DOHH2 (cell line): ENCODE results near the gene RALGDS.

Source experiments
- H3F3A ChIP-seq: fragments of 200-600 bp; sonication (generic), shearing (Covaris generic); 2 replicates; pipeline ENCODE4 v1.6.0; 2016; ENCODE audit warnings: antibody characterized with exemption, mild to moderate bottlenecking; ENCODE audit not compliant: control insufficient read depth, insufficient read depth
- H3K27ac ChIP-seq: fragments of 200-600 bp; sonication (generic); 2 replicates; pipeline ENCODE4 v1.5.1; 2014; ENCODE audit warnings: low read depth, mild to moderate bottlenecking, low read length, moderate library complexity
- H3K27me3 ChIP-seq: fragments of 200-600 bp; sonication (generic); 2 replicates; pipeline ENCODE4 v1.6.1; 2014; ENCODE audit warnings: mild to moderate bottlenecking, low read length, mixed read lengths; ENCODE audit not compliant: control insufficient read depth
- H3K36me3 ChIP-seq: fragments of 200-600 bp; sonication (generic); 2 replicates; pipeline ENCODE4 v1.6.1; 2014; ENCODE audit warnings: mild to moderate bottlenecking, low read length, moderate library complexity, mixed read lengths; ENCODE audit not compliant: control insufficient read depth
- H3K4me1 ChIP-seq: fragments of 200-600 bp; sonication (generic); 2 replicates; pipeline ENCODE4 v1.6.1; 2014; ENCODE audit warnings: mild to moderate bottlenecking, low read length, mixed read lengths; ENCODE audit not compliant: control insufficient read depth
- H3K4me2 ChIP-seq: fragments of 200-600 bp; sonication (generic); 2 replicates; pipeline ENCODE4 v1.6.0; 2014; ENCODE audit warnings: mild to moderate bottlenecking, low read length, moderate library complexity
- H3K4me3 ChIP-seq: fragments of 200-600 bp; sonication (generic); 2 replicates; pipeline ENCODE4 v1.5.1; 2014; ENCODE audit warnings: mild to moderate bottlenecking, low read length, mixed read lengths
- H3K79me2 ChIP-seq: fragments of 200-600 bp; sonication (generic); 2 replicates; pipeline ENCODE4 v1.6.1; 2014; ENCODE audit warnings: mild to moderate bottlenecking, low read length, mixed read lengths; ENCODE audit not compliant: control insufficient read depth
- H3K9me2 ChIP-seq: fragments of 200-600 bp; sonication (generic); replicated peaks from 2 replicates; pipeline ENCODE4 v1.6.1; 2014; ENCODE audit warnings: mild to moderate bottlenecking, low read length, mixed read lengths; ENCODE audit not compliant: control insufficient read depth
- H3K9me3 ChIP-seq: fragments of 200-600 bp; sonication (generic); 2 replicates; pipeline ENCODE4 v1.6.1; 2014; ENCODE audit warnings: antibody characterized with exemption, low read length, mixed read lengths; ENCODE audit not compliant: control insufficient read depth, insufficient read depth
- H4K20me1 ChIP-seq: fragments of 200-600 bp; sonication (generic); 2 replicates; pipeline ENCODE4 v1.6.0; 2014; ENCODE audit warnings: low read depth, mild to moderate bottlenecking, antibody characterized with exemption, low read length, moderate library complexity; ENCODE audit not compliant: control insufficient read depth, insufficient read depth
- CTCF ChIP-seq: fragments of 200-600 bp; sonication (generic); IDR thresholded peaks from one replicate; pipeline ENCODE4 v1.5.1; 2014; ENCODE audit warnings: antibody characterized with exemption, mild to moderate bottlenecking, low read depth, low read length; ENCODE audit not compliant: poor library complexity, severe bottlenecking
- EZH2phosphoT487 ChIP-seq: fragments of 200-600 bp; sonication (generic); IDR thresholded peaks from 2 replicates; pipeline ENCODE4 v1.6.1; 2017; ENCODE audit warnings: borderline replicate concordance, mild to moderate bottlenecking, antibody characterized with exemption, low read length, moderate library complexity, mixed read lengths

The RALGDS gene

GRCh38 chr9:133134388-133135145, 13.5 kb upstream of the RALGDS start:
- no peak for TF ChIP-seq CTCF
- no peak for TF ChIP-seq EZH2phosphoT487
- H3K9me2 ChIP-seq: no peaks in the 10 kb centered on the region
- H3K4me2 ChIP-seq: no peak overlapping the region
- no peaks in the 10 kb centered on the region for H3F3A ChIP-seq
- no peak overlapping the region for H3K4me3 ChIP-seq
- H3K27me3 ChIP-seq: no peaks in the 10 kb centered on the region
- H3K36me3 ChIP-seq: no peaks in the 10 kb centered on the region
- no peak overlapping the region for H3K27ac ChIP-seq
- peaks cover 73% of the 10 kb centered on the region for H3K79me2 ChIP-seq
- H4K20me1 ChIP-seq: peaks cover 5% of the 10 kb centered on the region; the same call in 1 of the 2 replicates
- no peaks in the 10 kb centered on the region for H3K9me3 ChIP-seq
- H3K4me1 ChIP-seq: peaks cover 20% of the 10 kb centered on the region

GRCh38 chr9:133133681-133134387, 12.8 kb upstream of the RALGDS start:
- Histone ChIP-seq H3K36me3 (no peaks in the 10 kb centered on the region), H3K9me3 (no peaks in the 10 kb centered on the region), H3F3A (no peaks in the 10 kb centered on the region), H3K27ac (no peak overlapping the region), H3K27me3 (no peaks in the 10 kb centered on the region), H3K9me2 (no peaks in the 10 kb centered on the region), H4K20me1 (peaks cover 5% of the 10 kb centered on the region; the same call in 1 of the 2 replicates), H3K79me2 (peaks cover 72% of the 10 kb centered on the region), H3K4me1 (peaks cover 20% of the 10 kb centered on the region), H3K4me2 (no peak overlapping the region), H3K4me3 (no peak overlapping the region)
- TF ChIP-seq EZH2phosphoT487 (no peak), CTCF (no peak)

DNA sequence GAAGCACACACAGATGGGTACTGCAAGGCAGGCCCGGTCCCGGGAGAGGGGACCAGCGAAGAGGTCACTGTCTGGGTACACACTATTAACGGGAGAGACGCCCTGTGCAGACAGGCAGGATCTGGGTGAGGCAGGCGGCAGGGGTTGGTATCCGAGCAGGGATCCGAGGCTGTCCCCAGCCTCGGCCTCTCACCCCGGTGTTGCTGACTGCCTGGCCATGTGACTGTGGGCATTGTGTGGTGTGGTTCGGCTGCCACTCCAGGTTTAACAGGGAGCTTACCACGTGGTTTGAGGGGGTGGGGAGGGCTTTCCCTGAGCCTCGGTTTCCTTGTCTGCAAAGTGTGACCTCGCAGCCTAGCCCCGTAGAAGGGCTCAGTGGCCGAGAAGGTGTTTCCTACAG, 11.1 kb upstream of the RALGDS start:
- Histone ChIP-seq H3K4me3 (no peak overlapping the region), H3K27me3 (no peaks in the 10 kb centered on the region), H3K9me2 (no peaks in the 10 kb centered on the region), H3K36me3 (peaks cover 3% of the 10 kb centered on the region; the same call in 1 of the 2 replicates), H3K79me2 (peaks cover 74% of the 10 kb centered on the region), H3K4me1 (peaks cover 20% of the 10 kb centered on the region), H3K4me2 (no peak overlapping the region), H4K20me1 (peaks cover 5% of the 10 kb centered on the region), H3K27ac (no peak overlapping the region), H3K9me3 (no peaks in the 10 kb centered on the region), H3F3A (no peaks in the 10 kb centered on the region)
- TF ChIP-seq EZH2phosphoT487 (no peak), CTCF (no peak)
